Skin epidermis (tissue), 12 donors: ENCODE results near the gene RAD51D.
A peak's percentile ranks its signal among the peaks of the same experiment; 100 is the strongest.
"Not testable (repeated sequence)": the region's sequence is repeated elsewhere in the genome, so short reads cannot be mapped to it uniquely, and the experiment has no call there.

Experiments
- H3K27ac ChIP-seq, 21 experiments: fragments of 200-600 bp; sonication (generic) in 11 of 21; one replicate each; pipeline ENCODE4 v1.5.0; 2020; ENCODE audit warnings: mild to moderate bottlenecking in 3 of 21, inconsistent platforms in 2 of 21, moderate library complexity in 2 of 21
- H3K4me3 ChIP-seq, 7 experiments: fragments of 200-600 bp; sonication (generic) in 2 of 7; one replicate each; pipeline ENCODE4 v1.5.0; 2020; ENCODE audit warnings: inconsistent platforms in 2 of 7, mild to moderate bottlenecking in 2 of 7, moderate library complexity in 1 of 7

The RAD51D gene

DNA sequence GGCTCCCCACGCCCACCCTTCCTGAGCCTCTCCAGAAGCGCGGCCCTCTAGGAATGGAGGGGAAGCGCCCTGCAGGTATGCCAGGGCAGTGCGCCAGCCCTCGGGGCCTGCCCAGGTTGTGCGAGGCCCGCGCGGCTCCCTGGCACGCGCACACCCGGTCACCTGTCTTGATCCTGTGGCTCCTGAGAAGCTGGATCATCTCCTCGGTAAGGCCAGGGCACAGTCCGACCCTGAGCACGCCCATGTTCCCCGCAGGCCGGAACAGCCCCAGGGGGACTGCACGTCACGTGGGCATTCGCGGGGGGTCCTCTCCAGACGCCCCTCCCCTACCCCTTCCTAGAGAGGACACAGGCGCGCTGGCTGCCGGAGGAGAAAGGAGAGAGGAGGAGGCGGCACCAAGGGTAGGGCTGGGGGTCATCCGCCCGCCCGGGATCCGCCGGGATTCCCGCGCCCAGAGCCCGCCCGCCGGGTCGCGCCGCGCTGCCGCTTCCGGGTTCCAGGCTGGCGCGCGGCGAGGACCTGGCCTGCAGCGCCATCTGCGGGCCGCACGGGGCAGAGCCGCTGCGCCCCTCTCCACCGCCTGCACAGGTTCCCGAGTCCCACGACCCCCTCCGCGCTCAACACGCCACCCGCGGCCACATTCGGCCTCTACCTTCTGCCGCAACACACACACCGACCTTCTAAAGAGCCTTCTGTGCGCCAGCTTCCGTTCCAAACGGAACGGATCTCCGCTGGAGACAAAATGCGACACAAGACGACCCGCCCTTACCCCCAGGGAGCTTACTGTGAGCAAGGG lies at the start of gene RAD51D:
Gene RAD51D (minus strand): TSS at position 491 of the 796 bp plus-strand sequence. CDS start 247 bp downstream, at position 244.
- H3K4me3 ChIP-seq = peak within 1 kb of the TSS; percentile 50 to 83 (median 74)
- H3K27ac ChIP-seq = peak within 1 kb of the TSS in 20 of 21 experiments; percentile 17 to 92 (median 82)

GRCh38 chr17:35167666-35168065 lies 48.0 kb upstream of the RAD51D start:
- no peak overlapping the region for H3K4me3 ChIP-seq
- H3K27ac ChIP-seq = no peak overlapping the region

GRCh38 chr17:35167046-35167445 lies 47.4 kb upstream of the RAD51D start:
- H3K4me3 ChIP-seq = no peak overlapping the region
- no peak overlapping the region for H3K27ac ChIP-seq

GRCh38 chr17:35166526-35166925 lies 46.9 kb upstream of the RAD51D start:
- no peak overlapping the region for H3K27ac ChIP-seq
- no peak overlapping the region for H3K4me3 ChIP-seq

DNA sequence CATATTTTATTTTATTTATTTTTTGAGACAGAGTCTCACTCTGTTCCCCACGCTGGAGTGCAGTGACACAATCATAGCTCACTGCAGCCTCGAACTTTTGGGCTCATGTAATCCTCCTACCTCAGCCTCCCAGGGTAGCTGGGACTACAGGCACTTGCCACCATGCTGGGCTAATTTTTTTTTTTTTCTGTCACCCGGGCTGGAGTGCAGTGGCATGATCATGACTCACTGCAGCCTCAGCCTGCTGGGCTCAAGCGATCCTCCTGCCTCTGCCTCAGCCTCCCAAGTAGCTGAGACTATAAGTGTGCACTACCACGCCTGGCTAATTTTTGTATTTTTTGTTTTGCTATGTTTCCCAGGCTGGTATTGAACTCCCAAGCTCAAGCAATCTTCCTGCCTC lies 45.1 kb upstream of the RAD51D start:
- Histone ChIP-seq H3K4me3 (no peak overlapping the region), H3K27ac (no peak overlapping the region)

GRCh38 chr17:35163886-35164285 lies 44.2 kb upstream of the RAD51D start:
- H3K27ac ChIP-seq = no peak overlapping the region
- no peak overlapping the region for H3K4me3 ChIP-seq

- H3K4me3 ChIP-seq = no peak overlapping the region
- H3K27ac ChIP-seq = peak overlapping the region in 2 of 21 experiments; percentile 71 to 85
Observed at GRCh38 chr17:35162755-35163154, 43.1 kb upstream of the RAD51D start.

GRCh38 chr17:35161281-35161761 lies 41.7 kb upstream of the RAD51D start:
- H3K4me3 ChIP-seq = no peak overlapping the region
- H3K27ac ChIP-seq = peak overlapping the region in 7 of 21 experiments; percentile 38 to 85 (median 50)

- Histone ChIP-seq H3K27ac (peak overlapping the region in 5 of 21 experiments; percentile 50 to 85 (median 70)), H3K4me3 (no peak overlapping the region)
Observed at GRCh38 chr17:35160354-35161201, 40.9 kb upstream of the RAD51D start.

GRCh38 chr17:35159940-35160339 lies 40.3 kb upstream of the RAD51D start:
- peak overlapping the region in 2 of 21 experiments; percentile 50 to 85 for H3K27ac ChIP-seq
- H3K4me3 ChIP-seq = no peak overlapping the region

- H3K27ac ChIP-seq = no peak overlapping the region
- no peak overlapping the region for H3K4me3 ChIP-seq
Observed at GRCh38 chr17:35155246-35155645, 35.6 kb upstream of the RAD51D start.

DNA sequence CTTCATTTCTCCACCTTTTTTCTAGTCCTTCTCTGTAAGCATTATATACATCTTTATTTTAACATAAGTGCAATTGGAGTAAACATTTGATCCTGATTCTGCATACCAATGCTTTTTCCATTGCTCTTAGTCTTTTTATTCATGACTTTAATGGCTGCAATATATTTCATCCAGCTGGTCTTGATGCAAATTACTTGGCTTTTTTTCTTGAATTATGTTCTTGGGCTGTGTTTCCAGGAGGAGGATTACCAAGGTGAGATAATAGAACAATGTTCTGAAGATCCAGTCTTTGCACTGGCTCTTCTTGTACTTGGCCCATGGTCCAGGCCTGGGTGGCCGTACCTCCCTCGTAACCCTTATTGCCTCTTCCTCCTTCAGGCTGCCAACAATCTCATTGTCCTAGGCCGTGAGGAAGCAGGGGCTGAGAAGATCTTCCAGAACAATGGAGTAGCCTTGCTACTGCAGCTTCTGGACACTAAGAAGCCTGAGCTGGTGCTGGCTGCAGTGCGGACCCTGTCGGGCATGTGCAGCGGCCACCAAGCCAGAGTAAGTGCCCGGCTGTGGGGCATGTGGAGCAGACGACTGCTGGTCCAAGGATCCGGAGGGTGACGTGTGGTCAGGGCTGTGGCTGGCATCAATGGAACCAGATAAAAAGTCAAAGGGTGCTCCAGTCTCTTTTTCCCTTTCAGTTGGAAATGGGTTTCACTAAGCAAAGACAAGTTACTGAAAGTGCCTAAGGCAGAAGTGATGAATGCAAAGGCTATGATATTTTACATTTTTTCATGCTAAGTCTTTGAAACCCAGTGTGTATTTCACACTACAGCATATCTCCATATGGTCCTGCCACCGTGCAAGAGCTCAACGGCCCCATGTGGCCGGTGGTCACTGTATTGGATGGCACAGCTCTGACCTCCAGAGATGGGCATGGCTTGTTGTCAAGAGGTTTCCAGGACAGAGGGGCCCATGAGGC lies 34.8 kb upstream of the RAD51D start:
- H3K4me3 ChIP-seq = no peak overlapping the region
- no peak overlapping the region for H3K27ac ChIP-seq

DNA sequence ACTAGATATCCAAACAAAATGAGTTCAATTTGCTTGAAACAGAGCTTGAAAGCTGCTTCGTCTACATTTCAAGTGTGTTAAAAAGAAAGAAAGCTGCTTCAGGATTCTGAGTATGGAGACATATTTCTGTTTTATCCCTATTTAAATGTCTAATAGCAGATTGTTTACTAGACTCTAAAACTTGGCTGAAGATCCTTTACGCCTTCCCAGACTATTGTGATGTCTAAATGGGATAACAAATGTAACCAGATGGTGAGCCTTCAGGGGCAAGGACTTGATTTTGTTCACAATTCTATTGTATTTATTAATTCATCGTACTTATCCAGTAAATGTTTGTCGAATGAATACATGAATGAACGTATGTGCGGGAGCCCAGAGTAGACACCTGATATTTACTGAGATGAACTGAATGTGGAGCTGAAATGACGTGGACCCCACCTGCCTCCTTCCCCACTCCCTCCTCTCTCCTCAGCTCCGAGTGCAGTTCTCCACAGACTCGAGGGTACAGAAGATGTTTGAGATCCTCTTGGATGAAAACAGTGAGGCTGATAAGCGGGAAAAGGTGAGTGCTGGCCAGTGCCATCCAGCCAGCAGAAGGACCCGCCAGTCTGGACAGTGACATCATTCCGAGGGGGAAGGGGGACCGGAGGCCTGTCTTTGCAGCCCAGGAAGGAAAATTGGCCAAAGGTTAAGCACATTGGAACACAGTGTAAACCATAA lies 32.9 kb upstream of the RAD51D start:
- no peak overlapping the region for H3K4me3 ChIP-seq
- H3K27ac ChIP-seq = no peak overlapping the region

GRCh38 chr17:35151080-35151479 lies 31.4 kb upstream of the RAD51D start:
- not testable (repeated sequence) for H3K4me3 ChIP-seq

GRCh38 chr17:35149941-35150340 lies 30.3 kb upstream of the RAD51D start:
- Histone ChIP-seq H3K4me3 (no peak overlapping the region), H3K27ac (no peak overlapping the region)

More at GRCh38 chr17:35151080-35151479, 31.4 kb upstream of the RAD51D start:
- not testable (repeated sequence) for H3K27ac ChIP-seq

- H3K27ac ChIP-seq = peak overlapping the region in 1 of 21 experiments; percentile 4
- H3K4me3 ChIP-seq = no peak overlapping the region
Observed at GRCh38 chr17:35148144-35148543, 28.5 kb upstream of the RAD51D start.

- H3K4me3 ChIP-seq = no peak within 1 kb of the TSS
- peak within 1 kb of the TSS in 1 of 21 experiments; percentile 4 for H3K27ac ChIP-seq
Observed at GRCh38 chr17:35147375-35147905, 27.8 kb upstream of the RAD51D start, which contains the start of gene UNC45B. Gene UNC45B (plus strand): TSS chr17:35147817. CDS start chr17:35148264, 447 bp downstream.

DNA sequence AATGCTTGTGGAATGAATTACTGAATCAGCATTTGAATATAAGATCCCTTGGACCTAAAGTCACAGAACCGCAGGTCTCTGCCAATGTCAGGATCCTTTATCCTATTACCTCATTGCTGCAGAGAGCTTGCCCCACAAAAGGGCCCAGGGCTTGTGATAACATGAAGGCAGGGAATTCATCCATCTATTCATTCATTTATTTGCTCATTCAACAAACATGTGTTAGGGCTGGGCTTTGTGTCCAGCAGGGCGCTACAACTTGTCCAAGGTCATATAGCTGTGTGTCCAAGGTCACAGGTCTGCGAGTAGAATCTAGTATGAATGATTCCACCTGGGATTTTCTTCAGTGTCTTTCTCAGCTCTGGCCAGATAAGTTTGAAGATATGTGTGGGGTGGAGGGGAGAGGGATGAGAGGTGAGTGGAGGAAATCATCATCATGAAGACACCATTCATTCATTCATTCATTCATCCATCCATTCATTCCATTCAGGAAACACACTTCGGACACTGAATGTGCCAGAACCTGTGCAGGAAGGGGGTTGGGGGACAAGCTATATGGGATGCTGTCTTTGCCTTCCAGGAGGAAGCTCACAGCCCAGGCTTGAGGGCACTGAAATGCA lies 26.7 kb upstream of the RAD51D start:
- Histone ChIP-seq H3K4me3 (no peak overlapping the region), H3K27ac (no peak overlapping the region)
